Endothelial cell of umbilical vein (primary cell): ENCODE results near the gene TNPO3. TPM values are rescaled to one million over a fixed set of nuclear protein-coding genes. Genes with fewer than 3 reads are reported as not detected.

Experiments
- BruUV-seq: library from RNA; stranded (reverse); fragments of 400-500 nt; replicated peaks from 2 replicates; lab custom pipeline; 2021; lab: Mats Ljungman, UMichigan
- CTCF ChIA-PET: fragments of 300-600, 350-600 bp; sonication (Branson Sonifier 250); formaldehyde crosslinking; loops from one replicate; lab custom pipeline; 2021; ENCODE audit warnings: antibody characterized with exemption, inconsistent platforms; lab: Charles Lee
- POLR2A ChIA-PET: fragments of 300-600, 350-600 bp; sonication (Branson Sonifier 250); formaldehyde crosslinking; loops from one replicate; lab custom pipeline; 2021; ENCODE audit warnings: antibody characterized with exemption, inconsistent platforms; lab: Charles Lee
- DNase-seq: peaks from one replicate; pipeline ENCODE4 v3.0.0-alpha.2; 2011; ENCODE audit warnings: low read depth, low spot score
- FAIRE-seq: peaks from 2 replicates; lab custom pipeline; 2011; peaks lifted over from hg19 to GRCh38; lab: Jason Lieb, UNC
- H2AFZ ChIP-seq: 2 replicates; pipeline ENCODE4 v1.6.0; 2012; ENCODE audit warnings: low read depth, low read length, control low read depth, inconsistent platforms
- H3K27ac ChIP-seq: 2 replicates; pipeline ENCODE4 v1.5.1; 2011; ENCODE audit warnings: low read depth, mild to moderate bottlenecking, control low read depth, low read length, moderate library complexity; ENCODE audit not compliant: insufficient read depth
- H3K27me3 ChIP-seq, 2 experiments: 2 replicates each; pipeline versions ENCODE4 v1.6.0 to v1.6.1; 2011; ENCODE audit warnings: low read length in 2 of 2, mixed read lengths in 1 of 2; ENCODE audit not compliant: control insufficient read depth in 2 of 2, insufficient read depth in 2 of 2
- H3K36me3 ChIP-seq, 2 experiments: 2 replicates in 1 of 2; 3 replicates in 1 of 2; pipeline ENCODE4 v1.5.1; 2011; ENCODE audit warnings: low read length in 2 of 2, mild to moderate bottlenecking in 1 of 2, moderate library complexity in 1 of 2; ENCODE audit not compliant: control insufficient read depth in 2 of 2, insufficient read depth in 2 of 2; ENCODE audit errors: extremely low read depth in 1 of 2
- H3K4me1 ChIP-seq: 3 replicates; pipeline ENCODE4 v1.5.1; 2011; ENCODE audit warnings: mild to moderate bottlenecking, low read length; ENCODE audit not compliant: control insufficient read depth, insufficient read depth; ENCODE audit errors: extremely low read depth
- H3K4me2 ChIP-seq: 2 replicates; pipeline ENCODE4 v1.6.1; 2011; ENCODE audit warnings: low read length, control low read depth, mixed read lengths; ENCODE audit not compliant: insufficient read depth
- H3K4me3 ChIP-seq, 3 experiments: fragments of 200-600 bp in 1 of 3; sonication (generic), shearing (Covaris generic) in 1 of 3; replicated peaks in 1 of 3; 2 replicates each; pipeline ENCODE4 v1.5.1; 2011 to 2016; ENCODE audit warnings: control low read depth in 3 of 3, low read length in 3 of 3, mild to moderate bottlenecking in 2 of 3, inconsistent platforms in 1 of 3, low read depth in 1 of 3, moderate library complexity in 1 of 3; ENCODE audit not compliant: insufficient read depth in 1 of 3
- H3K79me2 ChIP-seq: 2 replicates; pipeline ENCODE4 v1.6.0; 2012; ENCODE audit warnings: low read length, inconsistent platforms; ENCODE audit not compliant: control insufficient read depth, insufficient read depth
- H3K9ac ChIP-seq: replicated peaks from 2 replicates; pipeline ENCODE3; 2011; ENCODE audit warnings: low read length, control low read depth; ENCODE audit not compliant: insufficient read depth; ENCODE audit errors: extremely low read depth
- H3K9me1 ChIP-seq: replicated peaks from 3 replicates; pipeline ENCODE4 v1.6.0; 2011; ENCODE audit warnings: mild to moderate bottlenecking, low read length; ENCODE audit not compliant: control insufficient read depth, insufficient read depth; ENCODE audit errors: extremely low read depth
- H3K9me3 ChIP-seq: replicated peaks from 2 replicates; pipeline ENCODE4 v1.5.1; 2012; ENCODE audit warnings: low read length, inconsistent platforms; ENCODE audit not compliant: control insufficient read depth, insufficient read depth
- H4K20me1 ChIP-seq: replicated peaks from 2 replicates; pipeline ENCODE3; 2011; ENCODE audit warnings: mild to moderate bottlenecking, low read length; ENCODE audit not compliant: control insufficient read depth, insufficient read depth; ENCODE audit errors: extremely low read depth
- EZH2 ChIP-seq: IDR thresholded peaks from 2 replicates; pipeline ENCODE4 v1.6.1; 2012; ENCODE audit warnings: borderline replicate concordance, low read depth, mild to moderate bottlenecking, moderate library complexity, low read length, inconsistent platforms; ENCODE audit not compliant: severe bottlenecking
- FOS ChIP-seq: IDR thresholded peaks from 2 replicates; pipeline ENCODE4 v1.6.1; 2011; ENCODE audit warnings: mild to moderate bottlenecking, low read length, moderate library complexity, borderline replicate concordance; ENCODE audit not compliant: insufficient read depth
- GATA2 ChIP-seq: IDR thresholded peaks from 2 replicates; pipeline ENCODE4 v1.7.0; 2011; ENCODE audit warnings: low read depth, mild to moderate bottlenecking, moderate library complexity, mixed read lengths, low read length; ENCODE audit not compliant: insufficient read length, insufficient read depth
- JUN ChIP-seq: IDR thresholded peaks from 2 replicates; pipeline ENCODE4 v1.6.1; 2011; ENCODE audit warnings: borderline replicate concordance, low read depth; ENCODE audit not compliant: insufficient read length, insufficient read depth
- MYC ChIP-seq: IDR thresholded peaks from one replicate; pipeline ENCODE4 v1.6.1; 2011; ENCODE audit warnings: mild to moderate bottlenecking, low read depth, low read length
- POLR2A ChIP-seq: IDR thresholded peaks from 2 replicates; pipeline ENCODE4 v1.6.1; 2012; ENCODE audit warnings: low read depth, mild to moderate bottlenecking, control low read depth, low read length
- POLR2AphosphoS5 ChIP-seq: IDR thresholded peaks from 2 replicates; pipeline ENCODE4 v1.6.1; 2012; ENCODE audit warnings: low read depth, mild to moderate bottlenecking, control low read depth, low read length, moderate library complexity; ENCODE audit not compliant: insufficient read depth
- dilution Hi-C: fragments of 300-500 bp; cut with MboI; formaldehyde crosslinking; loops from one replicate; pipeline ENCODE4 v1.15.0; 2019; ENCODE audit warnings: low sequenced_read_pairs; ENCODE audit not compliant: extremely low pct_ligation_motif_present
- intact Hi-C: fragments of 100-400 bp; cut with micrococcal nuclease; formaldehyde crosslinking; loops from one replicate; pipeline ENCODE4 v1.10.0; 2022
- polyA plus RNA-seq, 4 experiments: library from polyadenylated mRNA; depleted of rRNA in 3 of 4; stranded (reverse) in 3 of 4; unstranded in 1 of 4; fragments of >200 nt; gene quantifications; 2 replicates each; pipeline versions ENCODE4 v1.2.1 to v1.2.3, GENCODE V29; 2011 to 2012; ENCODE audit warnings: missing spikeins in 1 of 4
- total RNA-seq: library from RNA; stranded (reverse); gene quantifications from 2 replicates; pipeline ENCODE4 v1.2.3, GENCODE V29; 2021
- TF ChIP-seq, protein P1 (sequence below): IDR thresholded peaks from 2 replicates; pipeline ENCODE4 v1.6.1; 2011; ENCODE audit not compliant: insufficient read depth, insufficient read length
- TF ChIP-seq, protein P2 (sequence below), 2 donors: IDR thresholded peaks; 1 replicate in 1 of 2; 2 replicates in 1 of 2; pipeline ENCODE4 v1.5.1; 2011; ENCODE audit warnings: low read length in 2 of 2, mild to moderate bottlenecking in 2 of 2, moderate library complexity in 2 of 2, control low read depth in 1 of 2, inconsistent platforms in 1 of 2, low read depth in 1 of 2; ENCODE audit not compliant: insufficient read depth in 1 of 2; ENCODE audit errors: extremely low read depth in 1 of 2

TNPO3 gene
- total and polyA plus RNA-seq, 2 donors (not counting 3 experiments of a cell fraction or from before 2014, with no cell fraction given), result 29.0 to 46.9 TPM

DNA sequence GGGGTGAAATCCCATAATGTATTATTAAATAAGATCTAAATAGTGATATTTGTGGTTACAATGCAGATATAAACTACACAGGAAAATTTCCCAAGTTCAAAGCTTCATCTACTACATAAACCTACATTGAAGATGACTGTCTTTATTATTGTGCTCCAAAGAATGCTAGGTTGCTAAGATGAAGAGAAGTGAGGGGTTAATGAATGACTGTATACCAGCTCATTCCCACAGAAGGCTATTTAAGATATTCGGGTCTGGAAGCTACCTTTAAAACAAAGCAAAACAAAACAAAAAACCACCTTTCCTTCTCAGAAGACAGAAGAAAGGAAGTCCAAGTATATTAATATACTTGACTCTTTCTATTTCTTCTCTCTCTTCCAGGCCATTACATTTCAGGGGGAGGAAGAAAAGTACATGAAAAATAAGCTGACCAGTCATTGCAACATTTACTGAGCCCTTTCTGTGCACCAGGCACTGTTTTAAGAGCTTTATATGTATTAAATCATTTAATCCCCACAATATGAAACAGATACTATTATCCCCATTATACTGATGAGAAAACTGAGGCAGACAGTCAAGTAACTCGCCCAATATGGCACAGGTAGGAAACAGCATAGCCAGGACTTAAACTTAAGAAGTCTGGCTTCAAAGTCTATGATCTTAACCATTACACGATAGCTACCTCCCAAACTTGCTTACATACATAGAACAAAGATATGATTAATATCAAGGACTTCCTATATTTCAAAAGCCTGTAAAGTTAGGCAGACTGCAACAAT, 48.1 kb downstream of the TNPO3 start:
- Histone ChIP-seq H3K4me1 (no peaks in the 10 kb centered on the region), H2AFZ (no peak overlapping the region), H3K4me2 (no peak overlapping the region), H3K9me3 (no peaks in the 10 kb centered on the region), H3K79me2 (peaks cover 17% of the 10 kb centered on the region), H3K36me3 (peaks cover 3% of the 10 kb centered on the region in 2 experiments), H3K4me3 (no peak overlapping the region), H3K27ac (no peak overlapping the region), H3K9ac (no peak overlapping the region), H3K9me1 (no peaks in the 10 kb centered on the region), H4K20me1 (peaks cover 2% of the 10 kb centered on the region), H3K27me3 (no peaks in the 10 kb centered on the region)
- TF ChIP-seq, protein P1, sequence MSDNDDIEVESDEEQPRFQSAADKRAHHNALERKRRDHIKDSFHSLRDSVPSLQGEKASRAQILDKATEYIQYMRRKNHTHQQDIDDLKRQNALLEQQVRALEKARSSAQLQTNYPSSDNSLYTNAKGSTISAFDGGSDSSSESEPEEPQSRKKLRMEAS, result no peak
- TF ChIP-seq, protein P2, sequence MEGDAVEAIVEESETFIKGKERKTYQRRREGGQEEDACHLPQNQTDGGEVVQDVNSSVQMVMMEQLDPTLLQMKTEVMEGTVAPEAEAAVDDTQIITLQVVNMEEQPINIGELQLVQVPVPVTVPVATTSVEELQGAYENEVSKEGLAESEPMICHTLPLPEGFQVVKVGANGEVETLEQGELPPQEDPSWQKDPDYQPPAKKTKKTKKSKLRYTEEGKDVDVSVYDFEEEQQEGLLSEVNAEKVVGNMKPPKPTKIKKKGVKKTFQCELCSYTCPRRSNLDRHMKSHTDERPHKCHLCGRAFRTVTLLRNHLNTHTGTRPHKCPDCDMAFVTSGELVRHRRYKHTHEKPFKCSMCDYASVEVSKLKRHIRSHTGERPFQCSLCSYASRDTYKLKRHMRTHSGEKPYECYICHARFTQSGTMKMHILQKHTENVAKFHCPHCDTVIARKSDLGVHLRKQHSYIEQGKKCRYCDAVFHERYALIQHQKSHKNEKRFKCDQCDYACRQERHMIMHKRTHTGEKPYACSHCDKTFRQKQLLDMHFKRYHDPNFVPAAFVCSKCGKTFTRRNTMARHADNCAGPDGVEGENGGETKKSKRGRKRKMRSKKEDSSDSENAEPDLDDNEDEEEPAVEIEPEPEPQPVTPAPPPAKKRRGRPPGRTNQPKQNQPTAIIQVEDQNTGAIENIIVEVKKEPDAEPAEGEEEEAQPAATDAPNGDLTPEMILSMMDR (IDR thresholded peaks at IDR 0.05; ENCODE audit: extremely low read depth in 1 of 2, insufficient read depth in 1 of 2, low read depth in 1 of 2, low read length in 2 of 2), result no peak
- TF ChIP-seq MYC (no peak), FOS (no peak), GATA2 (no peak), POLR2AphosphoS5 (no peak), POLR2A (no peak), EZH2 (no peak), JUN (no peak)
- CTCF ChIA-PET, result interaction anchor here (0.7 to 2.1 kb wide), 6 partner anchors 10 to 85 kb away, joined by 3 to 16 read pairs (median 4); no protein-coding TSS in a partner anchor
- POLR2A ChIA-PET, result interaction anchor here (0.7 kb wide), 1 partner anchor 19 kb away, joined by 3 read pairs; no protein-coding TSS in a partner anchor
- FAIRE-seq, result no peak
- dilution Hi-C loops (no loop called here), intact Hi-C loops (no loop called here)
- no TSS peak for BruUV-seq
- DNase-seq, result no peak
